GM19099 (cell line): Measurements from ENCODE around the gene KIAA1614.

Experiments
- POLR2A ChIP-seq: IDR thresholded peaks from 3 replicates; pipeline ENCODE4 v1.6.1; 2011; ENCODE audit warnings: low read depth; ENCODE audit not compliant: insufficient read length; ENCODE audit errors: extremely low read depth

KIAA1614 gene

GRCh38 chr1:180945151-180945550 is 32.5 kb downstream of the KIAA1614 start:
- no peak for TF ChIP-seq POLR2A

GRCh38 chr1:180945551-180945950 is 32.9 kb downstream of the KIAA1614 start:
- no peak for TF ChIP-seq POLR2A

GRCh38 chr1:180946056-180946455 is 33.4 kb downstream of the KIAA1614 start:
- TF ChIP-seq POLR2A, result no peak

- TF ChIP-seq POLR2A, result no peak
Measured at GRCh38 chr1:180946541-180947498, 34.1 kb downstream of the KIAA1614 start.

- no peak for TF ChIP-seq POLR2A
Measured at GRCh38 chr1:180947499-180947885, 34.8 kb downstream of the KIAA1614 start.

GRCh38 chr1:180947901-180948640 is 35.4 kb downstream of the KIAA1614 start:
- no peak for TF ChIP-seq POLR2A

GRCh38 chr1:180948641-180949615 is 36.2 kb downstream of the KIAA1614 start:
- no peak for TF ChIP-seq POLR2A

GRCh38 chr1:180949616-180950000 is 36.9 kb downstream of the KIAA1614 start:
- TF ChIP-seq POLR2A, result no peak

GRCh38 chr1:180950321-180950720 is 37.6 kb downstream of the KIAA1614 start:
- no peak for TF ChIP-seq POLR2A

GRCh38 chr1:180951186-180951745 is 38.6 kb downstream of the KIAA1614 start:
- no peak for TF ChIP-seq POLR2A

- no peak for TF ChIP-seq POLR2A
Measured at GRCh38 chr1:180951836-180952656, 39.3 kb downstream of the KIAA1614 start.

- TF ChIP-seq POLR2A, result no peak
Measured at GRCh38 chr1:180952657-180953013, 39.9 kb downstream of the KIAA1614 start.

- TF ChIP-seq POLR2A, result no peak
Measured at GRCh38 chr1:180953291-180954004, 40.8 kb downstream of the KIAA1614 start.
